Cardiac muscle cell (in vitro differentiated cells and primary cell): ENCODE measurements around the gene DUS1L. TPM values are rescaled to one million over a fixed set of nuclear protein-coding genes. Genes with fewer than 3 reads are reported as not detected.

Experiments
- DNase-seq, 2 donors: peaks; one replicate each; pipeline versions ENCODE4 v3.0.0 to v3.0.0-alpha.2; 2010 to 2017; ENCODE audit warnings: low read depth in 1 of 2, low spot score in 1 of 2
- H3K27ac ChIP-seq: fragments of 200-600 bp; sonication (generic); 2 replicates; pipeline ENCODE4 v1.5.1; 2016
- H3K27me3 ChIP-seq: fragments of 200-600 bp; sonication (generic); 2 replicates; pipeline ENCODE4 v1.6.0; 2016; ENCODE audit warnings: control low read depth
- H3K36me3 ChIP-seq: fragments of 200-600 bp; sonication (generic); 2 replicates; pipeline ENCODE4 v1.5.1; 2016; ENCODE audit warnings: control low read depth
- H3K4me1 ChIP-seq: fragments of 200-600 bp; sonication (generic); 2 replicates; pipeline ENCODE4 v1.8.1; 2017; ENCODE audit warnings: low read depth, mild to moderate bottlenecking, mixed run types
- H3K4me3 ChIP-seq: fragments of 200-600 bp; sonication (generic); 2 replicates; pipeline ENCODE4 v1.5.1; 2016; ENCODE audit warnings: mild to moderate bottlenecking
- H3K9me3 ChIP-seq: fragments of 200-600 bp; sonication (generic); 2 replicates; pipeline ENCODE4 v1.5.1; 2017; ENCODE audit warnings: low read depth, mild to moderate bottlenecking, control low read depth
- polyA plus RNA-seq: library from polyadenylated mRNA; unstranded; fragments of >200 nt; fragmentation: Nextera tagmentation; extraction: Ambion mirVana; gene quantifications from 2 replicates; pipeline ENCODE4 v1.2.1, GENCODE V29; 2016
- total RNA-seq: library from RNA; depleted of rRNA; stranded (reverse); fragments of >200 nt; gene quantifications from 2 replicates; pipeline ENCODE4 v1.2.3, GENCODE V29; 2016
- TF ChIP-seq, protein P1 (sequence below): IDR thresholded peaks from 2 replicates; pipeline ENCODE4 v1.5.1; 2012; ENCODE audit warnings: low read depth, mild to moderate bottlenecking, low read length

DUS1L gene
- total and polyA plus RNA-seq, 2 experiments from 2014 or later = 183 to 184 TPM

DNA sequence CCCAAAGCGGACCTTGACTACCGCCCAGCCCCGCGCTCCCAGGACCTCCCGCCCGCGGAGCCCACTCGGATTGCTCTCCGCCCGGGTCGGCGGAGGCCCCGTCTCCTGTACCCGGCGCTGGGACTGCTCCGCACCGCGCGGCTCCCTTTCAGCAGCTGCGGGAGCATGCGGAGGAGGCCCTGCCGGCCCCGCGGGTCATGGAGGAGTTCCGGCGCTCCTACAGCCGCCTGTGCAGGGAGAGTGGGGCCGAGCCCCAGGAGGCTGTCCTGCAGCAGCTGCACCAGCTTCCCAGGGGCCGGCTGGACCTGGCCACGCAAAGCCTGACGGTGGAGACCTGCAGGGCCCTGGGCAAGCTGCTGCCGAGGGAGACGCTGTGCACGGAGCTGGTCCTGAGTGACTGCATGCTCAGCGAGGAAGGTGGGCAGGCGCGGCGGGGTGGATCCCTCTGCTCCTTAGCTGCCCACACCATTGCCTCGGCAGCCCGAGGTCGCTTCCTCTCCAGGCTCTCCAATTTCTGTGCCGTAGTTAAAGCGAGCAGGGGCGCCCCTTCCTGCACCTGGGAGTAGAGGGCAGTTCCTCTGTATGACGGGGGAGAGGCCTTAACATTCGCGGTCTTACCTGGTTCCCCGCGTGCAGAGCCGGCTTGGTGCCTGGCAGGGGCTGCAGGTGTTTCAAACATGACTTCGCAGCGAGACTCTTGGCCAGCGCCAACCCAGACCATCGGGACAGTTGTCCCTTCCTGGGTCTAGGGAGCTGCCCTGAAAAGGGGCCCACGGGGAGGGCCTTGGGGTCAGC lies 42.0 kb downstream of the DUS1L start:
- TF ChIP-seq, protein P1, sequence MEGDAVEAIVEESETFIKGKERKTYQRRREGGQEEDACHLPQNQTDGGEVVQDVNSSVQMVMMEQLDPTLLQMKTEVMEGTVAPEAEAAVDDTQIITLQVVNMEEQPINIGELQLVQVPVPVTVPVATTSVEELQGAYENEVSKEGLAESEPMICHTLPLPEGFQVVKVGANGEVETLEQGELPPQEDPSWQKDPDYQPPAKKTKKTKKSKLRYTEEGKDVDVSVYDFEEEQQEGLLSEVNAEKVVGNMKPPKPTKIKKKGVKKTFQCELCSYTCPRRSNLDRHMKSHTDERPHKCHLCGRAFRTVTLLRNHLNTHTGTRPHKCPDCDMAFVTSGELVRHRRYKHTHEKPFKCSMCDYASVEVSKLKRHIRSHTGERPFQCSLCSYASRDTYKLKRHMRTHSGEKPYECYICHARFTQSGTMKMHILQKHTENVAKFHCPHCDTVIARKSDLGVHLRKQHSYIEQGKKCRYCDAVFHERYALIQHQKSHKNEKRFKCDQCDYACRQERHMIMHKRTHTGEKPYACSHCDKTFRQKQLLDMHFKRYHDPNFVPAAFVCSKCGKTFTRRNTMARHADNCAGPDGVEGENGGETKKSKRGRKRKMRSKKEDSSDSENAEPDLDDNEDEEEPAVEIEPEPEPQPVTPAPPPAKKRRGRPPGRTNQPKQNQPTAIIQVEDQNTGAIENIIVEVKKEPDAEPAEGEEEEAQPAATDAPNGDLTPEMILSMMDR = no peak
- Histone ChIP-seq H3K36me3 (no peaks in the 10 kb centered on the region), H3K27ac (no peak overlapping the region), H3K4me1 (no peaks in the 10 kb centered on the region), H3K4me3 (peak overlapping the region; percentile 53), H3K9me3 (no peaks in the 10 kb centered on the region), H3K27me3 (no peaks in the 10 kb centered on the region)
- peak; percentile 26 to 57 for DNase-seq

DNA sequence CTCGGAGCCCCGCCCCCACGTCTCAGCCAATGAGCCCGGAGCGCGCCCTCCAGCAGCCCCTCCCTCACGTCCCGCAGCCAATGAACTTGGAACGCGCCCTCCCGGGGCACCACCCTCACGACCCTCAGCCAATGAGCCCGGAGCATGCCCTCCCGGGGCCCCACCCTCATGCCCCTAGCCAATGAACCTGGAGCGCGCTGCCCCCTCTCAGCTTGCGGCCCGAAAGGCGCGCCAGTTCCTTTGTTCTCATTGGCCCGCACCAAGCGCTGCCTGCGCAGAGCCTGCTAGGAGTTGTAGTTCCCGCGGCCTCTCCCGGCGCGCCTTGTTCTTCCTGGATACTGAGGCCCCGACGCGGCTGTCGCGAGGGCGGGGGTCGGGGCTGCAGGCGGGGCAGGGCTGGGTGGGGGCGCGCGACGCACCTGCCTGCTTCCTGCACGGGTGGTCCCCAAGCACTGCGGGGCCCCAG lies 42.6 kb downstream of the DUS1L start, which contains the start of gene LRRC45:
TSS of gene LRRC45 (plus strand) at position 325 of the 466 bp plus-strand sequence. CDS start 339 bp downstream, outside the sequence.
- no peaks in the 10 kb centered on the region for H3K9me3 ChIP-seq
- TF ChIP-seq, protein P1 = no peak
- H3K4me3 ChIP-seq = peak within 1 kb of the TSS; percentile 61
- peak; percentile 100 for DNase-seq
- H3K27me3 ChIP-seq = no peaks in the 10 kb centered on the region
- no peaks in the 10 kb centered on the region for H3K36me3 ChIP-seq
- H3K27ac ChIP-seq = no peak within 1 kb of the TSS
- H3K4me1 ChIP-seq = no peaks in the 10 kb centered on the region

DNA sequence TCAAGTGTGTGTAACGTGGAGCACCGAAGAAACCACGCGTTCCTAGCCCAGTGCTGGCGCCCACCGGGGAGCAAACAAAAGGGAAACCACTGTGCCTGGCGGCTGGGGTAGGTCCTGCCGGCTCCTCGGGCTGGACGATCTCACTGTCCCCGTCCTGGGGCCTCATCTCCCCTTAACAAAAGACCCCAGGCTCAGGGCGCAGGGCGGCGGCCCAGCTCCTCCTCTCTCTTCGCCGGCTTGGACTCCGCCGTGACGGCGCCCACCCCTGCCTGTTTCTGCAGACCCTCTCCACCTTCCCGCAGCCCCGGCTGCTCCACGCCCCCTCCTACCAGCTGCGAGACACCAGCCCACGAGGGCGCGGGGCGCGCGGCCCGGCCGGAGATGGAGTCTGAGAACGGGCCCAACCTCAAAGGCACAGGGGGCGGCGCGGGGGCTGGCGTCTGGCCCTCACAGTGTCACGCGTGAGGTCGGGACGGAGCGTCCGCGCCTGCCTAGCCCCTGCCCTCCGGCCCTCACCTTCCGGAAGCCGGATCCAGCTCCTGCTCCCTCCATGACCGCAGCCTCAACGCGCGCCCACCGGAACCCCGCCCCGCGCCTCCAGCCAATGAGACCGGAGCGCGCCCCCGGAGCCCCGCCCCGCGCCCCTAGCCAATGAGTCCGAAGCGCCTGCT lies 43.2 kb downstream of the DUS1L start, which contains the start of gene CENPX:
TSS of gene CENPX (minus strand) at position 569 of the 671 bp plus-strand sequence. CDS start at position 552, 17 bp downstream.
- Histone ChIP-seq H3K4me3 (peak within 1 kb of the TSS; percentile 61), H3K27ac (no peak within 1 kb of the TSS), H3K27me3 (no peaks in the 10 kb centered on the region), H3K36me3 (no peaks in the 10 kb centered on the region), H3K4me1 (no peaks in the 10 kb centered on the region), H3K9me3 (no peaks in the 10 kb centered on the region)
- no peak for DNase-seq
- TF ChIP-seq, protein P1 = no peak

DNA sequence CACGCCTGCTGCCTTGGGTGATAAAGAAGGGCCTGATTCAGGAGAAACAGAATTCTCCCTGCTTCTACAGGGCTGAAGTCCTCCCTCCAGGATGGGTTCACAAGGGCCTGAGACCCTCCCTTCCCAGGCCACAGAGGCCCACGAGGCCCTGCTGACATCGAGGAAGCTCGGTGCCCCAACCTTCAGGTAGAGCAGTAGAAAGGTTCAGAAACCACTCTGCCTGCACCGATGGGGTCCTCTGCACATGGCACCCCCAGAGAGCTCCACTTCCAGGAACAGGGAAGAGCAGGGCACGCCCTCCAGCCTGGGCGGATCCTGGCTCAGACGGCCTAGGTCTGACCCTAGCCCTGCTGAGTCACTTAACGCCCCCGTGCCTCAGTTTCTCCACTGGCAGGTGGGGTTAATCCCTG lies 43.7 kb downstream of the DUS1L start:
- no peaks in the 10 kb centered on the region for H3K4me1 ChIP-seq
- peak overlapping the region; percentile 61 for H3K4me3 ChIP-seq
- no peaks in the 10 kb centered on the region for H3K27me3 ChIP-seq
- H3K36me3 ChIP-seq = no peaks in the 10 kb centered on the region
- DNase-seq = no peak
- TF ChIP-seq, protein P1 = no peak
- H3K27ac ChIP-seq = no peak overlapping the region
- no peaks in the 10 kb centered on the region for H3K9me3 ChIP-seq

DNA sequence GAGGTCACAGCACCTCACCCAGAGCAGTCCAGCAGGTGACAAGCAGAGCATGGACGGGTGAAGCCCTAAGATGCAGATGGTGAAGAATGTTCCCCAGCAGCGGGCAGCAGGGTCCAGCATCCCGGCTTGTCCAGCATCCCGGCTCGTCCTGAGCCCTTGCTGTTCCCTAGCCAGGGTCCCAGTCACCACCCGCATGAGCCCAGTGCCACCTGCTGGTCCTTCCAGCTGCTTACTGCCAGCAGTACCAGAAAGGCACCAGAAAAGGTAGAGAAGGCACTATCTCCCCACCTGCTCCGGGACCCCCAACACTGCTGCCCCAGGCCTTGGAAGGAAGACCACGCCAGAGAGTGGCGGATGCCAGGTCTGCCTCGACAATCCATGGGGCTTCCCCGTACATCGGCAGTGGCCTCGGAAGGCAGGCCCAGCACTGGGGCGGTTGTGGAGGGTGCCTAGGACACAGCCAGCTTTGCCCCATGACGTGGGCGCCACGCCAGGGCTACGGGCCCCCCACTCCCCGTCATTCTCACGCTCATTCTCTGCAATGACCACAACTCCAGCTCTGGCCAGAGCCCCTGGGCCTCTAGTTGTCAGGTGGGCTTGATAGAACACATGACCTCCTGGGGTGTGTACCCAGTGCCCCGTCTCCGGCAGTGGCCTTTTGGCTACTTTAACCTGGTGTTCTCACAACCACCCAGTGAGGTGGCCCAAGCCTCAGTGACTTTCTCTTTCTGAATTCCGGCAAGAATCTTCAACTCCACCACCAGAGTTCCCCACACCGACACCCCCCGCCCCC lies 44.3 kb downstream of the DUS1L start:
- peak; percentile 74 to 82 for DNase-seq
- H3K4me1 ChIP-seq = no peaks in the 10 kb centered on the region
- no peaks in the 10 kb centered on the region for H3K9me3 ChIP-seq
- H3K27me3 ChIP-seq = no peaks in the 10 kb centered on the region
- peak overlapping the region; percentile 61 for H3K4me3 ChIP-seq
- no peak overlapping the region for H3K27ac ChIP-seq
- TF ChIP-seq, protein P1 = peak; percentile 76
- H3K36me3 ChIP-seq = no peaks in the 10 kb centered on the region
